Esophagus muscularis mucosa (tissue), 4 donors: ENCODE results near the gene AK8. TPM values are rescaled to one million over a fixed set of nuclear protein-coding genes. Genes with fewer than 3 reads are reported as not detected.
A peak's percentile ranks its signal among the peaks of the same experiment; 100 is the strongest.

ENCODE experiments used
- DNase-seq: peaks from one replicate; pipeline ENCODE4 v3.0.0-alpha.2; 2017; ENCODE audit errors: extremely low spot score
- H3K27ac ChIP-seq, 4 donors: fragments of 200-600 bp; sonication (generic); replicated peaks in 1 of 4; 1 replicate in 3 of 4; 2 replicates in 1 of 4; pipeline ENCODE4 v1.5.1; 2016 to 2019; ENCODE audit warnings: mild to moderate bottlenecking in 1 of 4
- H3K27me3 ChIP-seq, 4 donors: fragments of 200-600 bp; sonication (generic); one replicate each; pipeline versions ENCODE4 v1.5.1 to v1.6.0; 2016 to 2019
- H3K36me3 ChIP-seq, 4 donors: fragments of 200-600 bp; sonication (generic); one replicate each; pipeline ENCODE4 v1.5.1; 2016 to 2019
- H3K4me1 ChIP-seq, 4 donors: fragments of 200-600 bp; sonication (generic); one replicate each; pipeline ENCODE4 v1.5.1; 2016 to 2019
- H3K4me3 ChIP-seq, 4 donors: fragments of 200-600 bp; sonication (generic); 1 replicate in 2 of 4; 2 replicates in 2 of 4; pipeline ENCODE4 v1.5.1; 2016 to 2019; ENCODE audit warnings: mild to moderate bottlenecking in 4 of 4, moderate library complexity in 1 of 4
- H3K9me3 ChIP-seq, 4 donors: fragments of 200-600 bp; sonication (generic); 1 replicate in 3 of 4; 2 replicates in 1 of 4; pipeline ENCODE4 v1.5.1; 2016 to 2019
- EP300 ChIP-seq: sonication (generic); formaldehyde crosslinking; IDR thresholded peaks from one replicate; pipeline ENCODE4 v1.6.1; 2017; ENCODE audit warnings: antibody characterized with exemption
- POLR2A ChIP-seq: fragments of 450-650 bp; IDR thresholded peaks from one replicate; pipeline ENCODE4 v1.6.1; 2017; ENCODE audit warnings: antibody characterized with exemption, moderate library complexity, mild to moderate bottlenecking, low read depth
- POLR2AphosphoS5 ChIP-seq, 2 donors: sonication (generic); formaldehyde crosslinking; IDR thresholded peaks; one replicate each; pipeline ENCODE4 v1.6.1; 2017; ENCODE audit warnings: antibody characterized with exemption in 2 of 2
- WGBS: methylation state at CpG from one replicate; pipeline ENCODE4 v1.1.5; 2018; 5-methylcytosine and 5-hydroxymethylcytosine counted together
- intact Hi-C: fragments of 100-400 bp; cut with DNase I; formaldehyde crosslinking; loops from one replicate; pipeline ENCODE4 v1.15.1; 2023
- total RNA-seq, 4 donors: library from RNA; depleted of rRNA; stranded (reverse); fragments of >200 nt; gene quantifications; one replicate each; pipeline versions ENCODE4 v1.1.0 to v1.2.1, GENCODE V29; 2016
- TF ChIP-seq, protein P1 (sequence below), 3 experiments: fragments of 200-600 bp in 2 of 3; fragments of 450-650 bp in 1 of 3; sonication (generic) in 2 of 3; IDR thresholded peaks; one replicate each; pipeline ENCODE4 v1.5.1; 2017 to 2019; ENCODE audit warnings: antibody characterized with exemption in 3 of 3, mild to moderate bottlenecking in 2 of 3, moderate library complexity in 1 of 3

Gene AK8
- total RNA-seq, 4 donors from 2014 or later, result 0.39 to 1.5 (median 0.90) TPM

DNA sequence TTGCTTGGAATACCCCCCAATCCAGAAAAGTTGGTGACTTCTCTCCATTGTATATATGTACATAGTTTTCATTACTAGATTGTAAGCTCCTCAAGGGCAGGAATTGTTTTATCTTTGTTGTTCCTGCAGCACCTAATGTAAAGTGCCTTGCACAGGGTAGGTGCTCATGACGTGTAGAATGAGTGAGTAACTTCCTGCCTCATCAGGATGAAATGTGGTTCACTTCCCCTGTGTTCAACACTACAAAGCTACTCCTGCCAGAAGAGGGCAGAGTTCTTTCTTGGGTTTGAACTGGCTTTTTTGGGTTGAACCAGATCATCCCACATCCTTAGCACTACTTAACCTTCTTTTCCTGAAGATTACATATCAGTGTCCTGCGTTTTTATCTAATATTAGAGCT, 183.9 kb downstream of the AK8 start:
- TF ChIP-seq POLR2AphosphoS5 (IDR thresholded peaks at IDR 0.05), result no peak
- no peak for TF ChIP-seq EP300
- no peak for TF ChIP-seq POLR2A
- TF ChIP-seq, protein P1, sequence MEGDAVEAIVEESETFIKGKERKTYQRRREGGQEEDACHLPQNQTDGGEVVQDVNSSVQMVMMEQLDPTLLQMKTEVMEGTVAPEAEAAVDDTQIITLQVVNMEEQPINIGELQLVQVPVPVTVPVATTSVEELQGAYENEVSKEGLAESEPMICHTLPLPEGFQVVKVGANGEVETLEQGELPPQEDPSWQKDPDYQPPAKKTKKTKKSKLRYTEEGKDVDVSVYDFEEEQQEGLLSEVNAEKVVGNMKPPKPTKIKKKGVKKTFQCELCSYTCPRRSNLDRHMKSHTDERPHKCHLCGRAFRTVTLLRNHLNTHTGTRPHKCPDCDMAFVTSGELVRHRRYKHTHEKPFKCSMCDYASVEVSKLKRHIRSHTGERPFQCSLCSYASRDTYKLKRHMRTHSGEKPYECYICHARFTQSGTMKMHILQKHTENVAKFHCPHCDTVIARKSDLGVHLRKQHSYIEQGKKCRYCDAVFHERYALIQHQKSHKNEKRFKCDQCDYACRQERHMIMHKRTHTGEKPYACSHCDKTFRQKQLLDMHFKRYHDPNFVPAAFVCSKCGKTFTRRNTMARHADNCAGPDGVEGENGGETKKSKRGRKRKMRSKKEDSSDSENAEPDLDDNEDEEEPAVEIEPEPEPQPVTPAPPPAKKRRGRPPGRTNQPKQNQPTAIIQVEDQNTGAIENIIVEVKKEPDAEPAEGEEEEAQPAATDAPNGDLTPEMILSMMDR (IDR thresholded peaks at IDR 0.05), result no peak
- Histone ChIP-seq H3K27me3 (no peaks in the 10 kb centered on the region), H3K4me1 (no peaks in the 10 kb centered on the region), H3K9me3 (peaks cover 0 to 22% (median 8%) of the 10 kb centered on the region in 4 donors), H3K36me3 (peaks cover 11 to 35% (median 18%) of the 10 kb centered on the region in 4 donors), H3K4me3 (no peak overlapping the region), H3K27ac (no peak overlapping the region)
- intact Hi-C loops, result no loop called here
- WGBS, result 41% methylated on average over 2 of the region's 2 CpGs
- DNase-seq, result no peak

DNA sequence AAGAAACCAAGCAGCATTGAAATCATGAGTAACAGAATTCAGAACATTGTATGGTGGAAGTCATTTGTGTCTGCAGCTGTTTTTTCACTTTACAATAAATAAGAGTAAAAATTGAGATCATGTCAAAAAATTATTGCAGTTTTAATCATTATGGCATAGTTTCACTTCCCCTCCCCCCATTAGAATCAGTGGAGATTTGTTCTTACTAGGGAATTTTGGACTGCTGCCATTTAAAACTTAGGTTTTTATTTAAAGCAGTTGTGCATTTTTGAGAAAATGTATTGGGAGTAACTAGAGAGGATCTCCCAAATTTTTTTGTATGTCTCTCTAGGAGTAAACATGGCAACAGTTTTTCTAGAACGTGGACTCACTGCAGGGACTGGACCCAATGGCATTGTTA, 187.4 kb downstream of the AK8 start:
- peaks cover 35 to 70% (median 46%) of the 10 kb centered on the region in 4 donors for H3K36me3 ChIP-seq
- DNase-seq, result no peak

DNA sequence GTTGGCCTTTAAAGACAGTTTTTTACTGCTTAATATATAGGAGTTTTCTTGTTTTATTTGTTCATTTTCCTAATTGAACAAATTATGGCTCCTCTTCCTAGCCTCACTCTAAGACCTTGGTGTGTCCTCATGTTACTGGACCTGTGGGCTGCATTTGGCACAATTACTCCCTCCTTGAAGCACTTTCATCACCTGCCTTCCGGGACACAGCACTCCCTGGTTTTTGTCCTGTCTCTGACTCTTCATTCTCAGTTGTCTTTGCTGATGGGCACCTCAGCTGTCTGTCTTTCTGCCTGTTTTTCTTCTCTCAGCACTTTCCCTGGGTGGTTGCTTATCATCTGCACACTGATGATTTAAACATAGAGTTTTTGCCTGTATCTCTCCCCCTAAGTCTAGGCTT, 194.2 kb downstream of the AK8 start:
- no peak overlapping the region for H3K27ac ChIP-seq
- peaks cover 48 to 78% (median 69%) of the 10 kb centered on the region in 4 donors for H3K36me3 ChIP-seq
- WGBS, result 96% methylated on average over 1 of the region's 1 CpG
- intact Hi-C loops, result no loop called here
- no peak overlapping the region for H3K4me3 ChIP-seq
- H3K4me1 ChIP-seq, result no peaks in the 10 kb centered on the region
- no peaks in the 10 kb centered on the region for H3K9me3 ChIP-seq
- no peaks in the 10 kb centered on the region for H3K27me3 ChIP-seq
- no peak for DNase-seq
- TF ChIP-seq EP300, result no peak
- TF ChIP-seq, protein P1 (IDR thresholded peaks at IDR 0.05), result no peak
- no peak for TF ChIP-seq POLR2AphosphoS5 (IDR thresholded peaks at IDR 0.05)
- TF ChIP-seq POLR2A, result no peak

More for the DNA sequence above, 187.4 kb downstream of the AK8 start:
- Histone ChIP-seq H3K4me1 (no peaks in the 10 kb centered on the region), H3K9me3 (no peaks in the 10 kb centered on the region), H3K4me3 (no peak overlapping the region), H3K27me3 (no peaks in the 10 kb centered on the region), H3K27ac (no peak overlapping the region)
- 71% methylated on average over 1 of the region's 1 CpG for WGBS
- TF ChIP-seq POLR2A (no peak), POLR2AphosphoS5 (IDR thresholded peaks at IDR 0.05) (no peak), EP300 (no peak)
- TF ChIP-seq, protein P1 (IDR thresholded peaks at IDR 0.05), result no peak
- intact Hi-C loops, result no loop called here

DNA sequence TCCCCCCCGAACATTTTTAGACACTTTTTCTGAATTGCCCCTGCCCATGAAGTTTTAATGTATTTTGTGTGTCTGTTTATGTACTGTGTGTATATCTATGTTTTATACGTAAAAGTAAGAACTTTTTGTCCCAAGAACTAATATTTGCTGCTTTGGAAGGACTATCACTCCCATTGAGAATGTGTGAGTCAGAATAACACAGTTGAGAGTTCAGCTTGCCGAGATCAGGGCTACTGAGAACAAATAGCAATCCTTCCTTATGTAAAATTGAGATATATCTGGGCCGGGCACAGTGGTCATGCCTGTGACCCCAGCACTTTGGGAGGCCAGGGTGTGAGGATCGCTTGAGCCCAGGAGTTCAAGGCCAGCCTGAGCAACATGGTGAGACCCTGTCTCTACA, 196.5 kb downstream of the AK8 start:
- 76% methylated on average over 5 of the region's 5 CpGs for WGBS
- TF ChIP-seq POLR2AphosphoS5 (IDR thresholded peaks at IDR 0.05), result no peak
- TF ChIP-seq, protein P1 (IDR thresholded peaks at IDR 0.05), result no peak
- no peak for TF ChIP-seq POLR2A
- no peak for TF ChIP-seq EP300

DNA sequence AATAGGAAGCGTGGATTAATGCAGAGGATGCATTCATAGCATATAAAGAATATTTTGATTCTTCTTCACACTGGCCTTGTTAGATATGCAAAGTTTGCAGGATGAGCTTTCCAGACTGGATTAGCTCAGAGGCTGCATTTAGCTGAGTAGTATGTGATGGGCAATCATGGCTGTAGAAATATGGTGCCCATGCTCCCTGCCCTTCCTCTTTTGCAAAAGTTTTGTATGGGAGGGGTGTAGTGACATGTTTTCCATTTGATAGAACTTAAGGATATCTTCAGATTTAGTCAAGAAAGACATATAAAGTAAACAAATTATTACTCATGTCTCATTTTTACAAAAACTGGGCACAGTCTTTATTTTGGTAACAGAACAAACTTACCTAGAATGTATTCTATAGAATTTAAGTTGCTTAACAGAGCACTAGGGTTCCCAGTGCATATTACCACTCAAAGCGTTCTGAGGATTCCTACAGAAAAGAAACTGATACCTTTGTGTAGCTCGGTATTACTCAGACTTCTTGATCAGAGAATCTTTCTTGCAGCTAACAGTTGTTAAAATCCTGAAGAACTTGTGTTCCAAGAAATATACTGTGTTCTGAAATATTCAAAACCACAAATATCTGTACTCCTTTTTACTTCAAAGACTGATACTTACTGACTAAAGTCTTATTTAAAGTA, 198.0 kb downstream of the AK8 start:
- intact Hi-C loops, result loop anchor here (10.0 kb wide), 1 partner anchor 85 kb away; no protein-coding TSS in a partner anchor
- no peaks in the 10 kb centered on the region for H3K9me3 ChIP-seq
- DNase-seq, result no peak
- no peak overlapping the region for H3K4me3 ChIP-seq
- 61% methylated on average over 3 of the region's 3 CpGs for WGBS
- H3K27me3 ChIP-seq, result no peaks in the 10 kb centered on the region
- peaks cover 0 to 4% (median 2%) of the 10 kb centered on the region in 4 donors for H3K4me1 ChIP-seq
- peaks cover 37 to 54% (median 49%) of the 10 kb centered on the region in 4 donors for H3K36me3 ChIP-seq
- no peak overlapping the region for H3K27ac ChIP-seq
- TF ChIP-seq, protein P1 (IDR thresholded peaks at IDR 0.05), result no peak
- TF ChIP-seq POLR2AphosphoS5 (IDR thresholded peaks at IDR 0.05) (no peak), POLR2A (no peak), EP300 (no peak)

More for the DNA sequence above, 196.5 kb downstream of the AK8 start:
- H3K9me3 ChIP-seq, result no peaks in the 10 kb centered on the region
- H3K36me3 ChIP-seq, result peaks cover 38 to 67% (median 62%) of the 10 kb centered on the region in 4 donors
- H3K4me1 ChIP-seq, result no peaks in the 10 kb centered on the region
- DNase-seq, result peak; percentile 64
- no peaks in the 10 kb centered on the region for H3K27me3 ChIP-seq
- H3K27ac ChIP-seq, result no peak overlapping the region
- intact Hi-C loops, result no loop called here
- no peak overlapping the region for H3K4me3 ChIP-seq
